ENCODE measurements around the gene OLFML2B.

DNA sequence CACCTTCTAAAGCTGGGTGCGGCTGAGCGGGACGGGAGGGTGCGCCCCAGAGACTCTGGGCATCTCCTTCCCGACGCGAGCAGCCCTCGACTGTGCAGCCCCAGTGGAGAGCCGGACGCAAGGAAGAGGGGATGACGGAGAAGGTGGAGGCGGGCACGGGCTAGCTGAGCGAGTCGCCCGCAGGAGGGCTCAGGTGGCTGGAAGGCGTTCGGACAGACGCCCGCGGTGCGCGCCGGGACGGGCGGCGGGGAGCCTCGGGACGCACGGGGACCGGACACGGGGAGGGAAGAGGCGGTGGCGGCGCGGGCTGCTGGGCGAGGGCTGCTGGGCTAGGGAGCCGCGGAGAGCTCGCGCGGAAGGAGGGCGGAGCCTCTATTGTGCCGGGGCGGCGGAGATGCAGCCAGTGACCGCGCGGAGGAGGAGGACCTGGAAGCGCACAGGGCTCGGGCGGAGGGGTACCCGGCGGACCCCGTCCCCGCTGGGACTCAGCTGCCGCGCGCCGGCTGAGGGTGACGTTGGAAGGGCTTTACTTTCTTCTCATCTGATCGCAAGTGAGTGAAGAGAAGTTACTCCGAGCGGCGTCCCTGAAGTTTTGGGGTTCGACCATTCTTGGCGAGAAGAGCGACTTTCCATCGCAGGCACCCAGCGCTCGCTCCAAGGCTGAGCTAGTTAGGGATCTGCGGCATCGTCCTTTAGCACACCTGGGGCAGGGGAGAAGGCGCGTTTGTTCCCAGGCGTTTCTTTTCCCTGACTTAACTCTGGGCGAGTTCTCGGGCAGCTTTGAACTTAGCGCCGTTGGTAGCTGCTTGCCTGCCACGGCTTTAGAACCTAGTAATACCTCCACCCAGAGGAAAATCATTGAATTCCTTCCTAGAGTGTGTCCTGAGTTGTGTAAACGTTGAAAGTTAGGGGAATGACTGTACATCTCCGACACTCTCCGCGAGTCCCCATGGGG, at the start of gene OLFML2B:
- TF ChIP-seq SUZ12 (IDR thresholded peaks at IDR 0.05), result no peak
- no peak for TF ChIP-seq FOXM1 (IDR thresholded peaks at IDR 0.05; ENCODE audit: borderline replicate concordance)
- TF ChIP-seq, protein P1, sequence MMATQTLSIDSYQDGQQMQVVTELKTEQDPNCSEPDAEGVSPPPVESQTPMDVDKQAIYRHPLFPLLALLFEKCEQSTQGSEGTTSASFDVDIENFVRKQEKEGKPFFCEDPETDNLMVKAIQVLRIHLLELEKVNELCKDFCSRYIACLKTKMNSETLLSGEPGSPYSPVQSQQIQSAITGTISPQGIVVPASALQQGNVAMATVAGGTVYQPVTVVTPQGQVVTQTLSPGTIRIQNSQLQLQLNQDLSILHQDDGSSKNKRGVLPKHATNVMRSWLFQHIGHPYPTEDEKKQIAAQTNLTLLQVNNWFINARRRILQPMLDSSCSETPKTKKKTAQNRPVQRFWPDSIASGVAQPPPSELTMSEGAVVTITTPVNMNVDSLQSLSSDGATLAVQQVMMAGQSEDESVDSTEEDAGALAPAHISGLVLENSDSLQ (IDR thresholded peaks at IDR 0.05), result no peak
- no peak for TF ChIP-seq FOXA1 (IDR thresholded peaks at IDR 0.05)
- no peak for TF ChIP-seq ELF4 (IDR thresholded peaks at IDR 0.05)
- TF ChIP-seq LEF1 (IDR thresholded peaks at IDR 0.05; ENCODE audit: borderline replicate concordance), result no peak
- no peak for TF ChIP-seq ZNF384 (IDR thresholded peaks at IDR 0.05)
- TF ChIP-seq HDGF (IDR thresholded peaks at IDR 0.05; ENCODE audit: borderline replicate concordance), result no peak
- TF ChIP-seq CTBP1 (IDR thresholded peaks at IDR 0.05; ENCODE audit: borderline replicate concordance), result no peak
- no peak; the same call in 1 of the 2 replicates for TF ChIP-seq L3MBTL2 (conservative IDR thresholded peaks at IDR 0.05)

All from HEK293T (cell line).